ENCODE measurements around the gene PTCH2. TPM values are rescaled to one million over a fixed set of nuclear protein-coding genes. Genes with fewer than 3 reads are reported as not detected.

Gene PTCH2
- total RNA-seq, 1 donor: 0.36 TPM

- DNase-seq (ENCODE audit: low read depth): peak; percentile 32
- H3K4me3 ChIP-seq (ENCODE audit: low read depth, low read length): peak overlapping the region; percentile 88
- no peak for TF ChIP-seq CTCF (IDR thresholded peaks at IDR 0.05; ENCODE audit: insufficient read depth, low read length)
Measured at GRCh38 chr1:44775930-44776729, 66.9 kb downstream of the PTCH2 start.

GRCh38 chr1:44775078-44775929, 67.7 kb downstream of the PTCH2 start, which contains the start of gene RPS8:
Gene RPS8 (plus strand): TSS chr1:44775540. CDS start chr1:44775597, 57 bp downstream.
- DNase-seq (ENCODE audit: low read depth): peak; percentile 93
- no peak for TF ChIP-seq CTCF (IDR thresholded peaks at IDR 0.05; ENCODE audit: insufficient read depth, low read length)
- peak within 1 kb of the TSS; percentile 88 for H3K4me3 ChIP-seq (ENCODE audit: low read depth, low read length)

Small RNA genes lying within 50 kb of the gene (small RNA-seq; reads per million reads assigned to genes)
- gene AL136380.1 (not detected), gene SNORD38A (942 reads per million, percentile 99 among the genes with 10 or more reads in this experiment), gene SNORD38B (not detected), gene SNORD46 (28.2 reads per million, percentile 96 among the genes with 10 or more reads in this experiment), gene SNORD55 (not detected)

Other genes with a start within 250 kb of the PTCH2 start
- 6.6 and 9.2 TPM in 2 replicates for gene TMEM53, start 168.8 kb downstream of the PTCH2 start, total RNA-seq (ENCODE audit: low replicate concordance)
- 0.41 and 1.7 TPM in 2 replicates for gene ARMH1, start 168.5 kb downstream of the PTCH2 start, total RNA-seq (ENCODE audit: low replicate concordance)
- not detected in 2 replicates for gene RNU5D-1, start 112.1 kb downstream of the PTCH2 start, total RNA-seq (ENCODE audit: low replicate concordance)
- gene KIF2C, start 103.4 kb downstream of the PTCH2 start, total RNA-seq (ENCODE audit: low replicate concordance): 1.1 and 23.0 TPM in 2 replicates
- gene RPS8, start 67.7 kb downstream of the PTCH2 start, total RNA-seq (ENCODE audit: low replicate concordance): 894 and 2,421 TPM in 2 replicates
- 0.09 TPM in 1 of 2 replicates, not detected in the other for gene BEST4, start 55.1 kb downstream of the PTCH2 start, total RNA-seq (ENCODE audit: low replicate concordance)
- gene PLK3, start 42.9 kb downstream of the PTCH2 start, total RNA-seq (ENCODE audit: low replicate concordance): 28.8 and 36.1 TPM in 2 replicates
- gene DYNLT4, start 35.9 kb downstream of the PTCH2 start, total RNA-seq (ENCODE audit: low replicate concordance): 1.2 TPM in 1 of 2 replicates, not detected in the other
- gene BTBD19, start 34.7 kb downstream of the PTCH2 start, total RNA-seq (ENCODE audit: low replicate concordance): 5.2 and 5.4 TPM in 2 replicates
- 39.0 and 43.4 TPM in 2 replicates for gene EIF2B3, start 143.3 kb upstream of the PTCH2 start, total RNA-seq (ENCODE audit: low replicate concordance)
- 28.5 and 161 TPM in 2 replicates for gene HECTD3, start 168.1 kb upstream of the PTCH2 start, total RNA-seq (ENCODE audit: low replicate concordance)
- gene UROD, start 169.0 kb upstream of the PTCH2 start, total RNA-seq (ENCODE audit: low replicate concordance): 114 and 152 TPM in 2 replicates

Data from fibroblast of the aortic adventitia (primary cell).